ENCODE measurements around the gene ZNF213.

ZNF213 gene, protein sequence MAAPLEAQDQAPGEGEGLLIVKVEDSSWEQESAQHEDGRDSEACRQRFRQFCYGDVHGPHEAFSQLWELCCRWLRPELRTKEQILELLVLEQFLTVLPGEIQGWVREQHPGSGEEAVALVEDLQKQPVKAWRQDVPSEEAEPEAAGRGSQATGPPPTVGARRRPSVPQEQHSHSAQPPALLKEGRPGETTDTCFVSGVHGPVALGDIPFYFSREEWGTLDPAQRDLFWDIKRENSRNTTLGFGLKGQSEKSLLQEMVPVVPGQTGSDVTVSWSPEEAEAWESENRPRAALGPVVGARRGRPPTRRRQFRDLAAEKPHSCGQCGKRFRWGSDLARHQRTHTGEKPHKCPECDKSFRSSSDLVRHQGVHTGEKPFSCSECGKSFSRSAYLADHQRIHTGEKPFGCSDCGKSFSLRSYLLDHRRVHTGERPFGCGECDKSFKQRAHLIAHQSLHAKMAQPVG

DNA sequence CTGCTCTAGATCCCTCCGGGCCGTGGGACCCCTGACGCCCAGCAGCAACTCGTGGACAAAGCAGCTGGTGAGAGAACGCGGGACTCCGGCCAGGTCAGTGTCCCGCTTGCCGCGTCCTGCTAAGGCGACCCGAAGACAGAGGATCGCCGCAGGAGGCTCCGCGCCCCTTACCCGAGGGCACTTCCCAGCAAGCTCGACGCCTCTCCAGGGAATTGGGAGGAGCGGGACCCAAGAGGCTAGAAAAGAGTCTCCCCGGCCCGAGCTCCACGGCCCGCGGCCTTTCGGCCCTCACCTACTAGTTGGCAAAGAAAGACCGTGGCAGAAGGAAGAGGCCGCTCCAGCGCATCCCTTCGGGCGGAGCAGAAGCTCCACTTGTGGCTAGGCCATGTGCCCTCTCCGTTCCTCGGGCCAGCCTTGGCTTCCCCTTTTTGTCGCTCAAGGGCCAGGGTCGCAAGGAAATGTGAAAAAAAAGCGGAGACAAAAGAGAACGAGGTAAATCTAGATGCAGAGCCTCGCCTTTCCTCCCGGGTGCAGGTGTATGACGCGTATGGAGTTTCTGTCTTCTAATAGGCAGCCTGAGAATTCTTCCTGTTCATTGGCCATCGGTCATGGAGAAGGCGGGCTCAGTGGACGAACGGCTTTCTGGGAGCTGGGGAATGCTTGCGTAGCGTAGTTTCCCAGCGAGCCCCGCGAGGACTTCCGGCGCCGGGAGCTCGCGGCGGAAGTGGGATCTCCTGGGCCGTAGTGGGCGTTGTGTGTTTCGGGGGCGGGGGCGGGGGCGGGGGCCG lies at the start of gene ZNF213:
Gene ZNF213 (plus strand): TSS at position 692 of the 788 bp plus-strand sequence. CDS start 2,252 bp downstream, outside the sequence.
- DNase-seq (ENCODE audit: low spot score): peak; percentile 97

DNA sequence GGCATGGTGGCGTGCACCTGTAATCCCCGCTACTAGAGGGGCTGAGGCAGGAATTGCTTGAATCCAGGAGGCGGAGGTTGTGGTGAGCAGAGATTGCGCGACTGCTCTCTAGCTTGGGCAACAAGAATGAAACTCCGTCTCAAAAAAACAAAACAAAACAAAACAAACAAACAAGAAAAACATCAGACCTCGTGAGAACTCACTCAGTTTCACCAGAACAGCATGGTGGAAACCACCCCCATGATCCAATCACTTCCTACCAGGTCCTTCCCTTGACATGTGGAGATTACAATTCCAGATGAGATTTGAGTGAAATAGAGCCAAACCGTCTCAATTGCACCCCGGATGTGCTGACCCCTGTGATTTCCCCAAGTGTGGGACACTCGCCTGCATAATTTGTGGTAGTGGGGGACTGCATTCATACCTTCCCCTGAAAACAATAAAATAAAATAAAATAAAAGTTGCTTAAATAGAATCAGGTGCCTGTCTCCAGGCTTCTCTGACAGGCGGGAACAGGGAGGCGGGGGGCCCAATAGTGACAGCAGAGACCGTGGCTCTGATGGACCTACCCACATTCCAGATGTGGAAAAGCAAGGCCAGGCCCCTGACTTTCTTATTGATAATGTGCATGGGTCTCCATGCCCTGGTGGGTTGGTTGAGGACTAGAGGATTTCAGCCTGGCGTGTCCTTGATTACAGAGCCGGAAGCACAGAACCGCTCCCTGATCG lies 48.8 kb upstream of the ZNF213 start:
- DNase-seq (ENCODE audit: low spot score): no peak

DNA sequence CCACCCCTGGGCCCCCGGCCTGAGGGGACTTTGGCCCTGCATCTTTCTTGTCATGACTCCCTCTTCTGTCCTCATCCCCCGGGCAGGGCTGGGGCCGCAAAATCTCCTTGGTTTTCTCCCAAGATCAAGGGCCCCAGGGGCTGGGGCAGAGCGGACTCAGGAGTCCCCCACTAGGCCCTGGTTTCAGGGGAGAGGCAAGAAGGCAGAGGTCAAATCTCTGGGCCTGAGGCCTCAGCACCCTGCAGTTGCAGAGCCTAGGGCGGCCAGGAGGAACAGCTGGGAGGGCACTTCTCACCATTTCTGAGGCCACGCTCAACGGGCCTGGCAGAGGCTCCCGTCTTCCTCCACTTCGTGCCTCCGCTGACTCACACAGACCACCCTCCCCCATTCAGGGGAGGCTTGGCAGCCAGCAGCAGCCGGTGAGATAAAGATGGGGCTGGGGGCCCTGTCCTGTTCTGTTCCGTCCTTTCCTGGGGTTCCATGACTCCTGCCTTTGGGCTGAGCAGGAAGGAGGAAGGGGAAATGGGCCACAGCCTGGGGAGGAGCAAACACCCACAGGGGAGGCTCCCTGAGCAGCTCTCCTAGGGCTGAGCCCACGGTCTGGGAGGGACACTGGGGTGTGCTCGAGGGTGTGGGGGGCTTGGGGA lies 48.1 kb upstream of the ZNF213 start:
- no peak for DNase-seq (ENCODE audit: low spot score)

DNA sequence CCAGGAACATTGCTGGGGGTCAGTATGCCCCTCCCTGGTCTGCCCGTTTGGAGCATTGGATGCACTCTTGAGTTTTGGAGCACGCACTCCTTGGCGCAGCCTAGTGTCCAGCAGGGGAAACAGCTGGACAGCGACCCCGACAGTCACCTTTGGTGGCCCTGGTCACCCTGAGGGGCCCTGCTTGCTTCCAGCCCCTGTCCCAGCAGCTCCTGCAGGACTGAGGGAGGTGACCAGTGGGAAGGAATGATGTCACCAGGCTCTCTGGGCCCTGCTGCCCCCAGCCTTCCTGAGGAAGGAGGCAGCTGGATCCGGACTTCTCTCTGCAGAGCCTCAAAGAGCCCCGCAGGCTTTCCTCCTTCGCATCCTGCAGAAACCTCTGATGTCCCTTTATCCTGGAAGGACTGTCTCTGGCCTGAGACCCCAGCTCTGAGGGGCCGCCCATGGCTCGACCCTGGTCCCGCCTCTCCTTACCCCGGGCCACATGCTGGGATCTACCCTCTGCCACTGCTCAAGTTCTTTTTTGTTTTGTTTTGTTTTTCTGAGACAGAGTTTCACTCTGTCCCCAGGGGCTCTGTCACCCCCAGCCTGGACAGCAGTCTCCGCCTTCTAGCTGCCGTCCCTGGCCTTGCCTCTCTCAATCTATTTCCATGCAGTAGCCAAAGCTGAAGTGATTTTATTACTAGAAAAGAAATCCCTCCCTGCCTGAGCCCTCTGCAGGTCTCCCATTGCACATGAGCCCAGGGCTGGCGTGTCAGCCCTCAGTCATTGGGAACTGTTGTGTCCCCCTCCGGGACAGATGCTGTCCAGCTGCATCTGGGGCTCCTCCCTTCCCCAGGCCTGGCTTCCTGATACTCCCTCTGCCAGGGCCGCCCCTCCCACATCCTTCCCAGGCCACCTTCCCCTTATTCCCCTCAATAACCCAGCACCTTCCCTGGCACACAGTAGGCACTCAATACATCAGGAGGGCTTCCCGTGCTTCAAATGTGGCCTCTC lies 47.3 kb upstream of the ZNF213 start:
- peak; percentile 71 for DNase-seq (ENCODE audit: low spot score)

DNA sequence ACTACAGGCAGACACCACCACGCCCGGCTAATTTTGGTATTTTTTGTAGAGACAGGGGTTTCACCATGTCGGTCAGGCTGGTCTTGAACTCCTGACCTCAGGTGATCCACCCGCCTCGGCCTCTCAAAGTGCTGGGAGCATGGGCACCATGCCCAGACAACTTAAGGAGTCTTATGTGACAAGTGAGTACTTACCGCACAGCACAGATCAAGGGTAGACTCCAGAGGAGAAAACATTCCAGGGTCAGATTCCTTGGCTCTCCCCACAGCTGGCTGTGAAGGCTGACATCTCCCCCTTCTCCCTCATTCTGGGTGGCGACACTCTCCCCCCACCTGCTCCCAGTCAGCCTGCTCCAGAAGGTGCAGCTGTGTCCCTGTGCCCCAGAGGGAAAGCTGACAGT lies 46.4 kb upstream of the ZNF213 start:
- DNase-seq (ENCODE audit: low spot score): no peak

DNA sequence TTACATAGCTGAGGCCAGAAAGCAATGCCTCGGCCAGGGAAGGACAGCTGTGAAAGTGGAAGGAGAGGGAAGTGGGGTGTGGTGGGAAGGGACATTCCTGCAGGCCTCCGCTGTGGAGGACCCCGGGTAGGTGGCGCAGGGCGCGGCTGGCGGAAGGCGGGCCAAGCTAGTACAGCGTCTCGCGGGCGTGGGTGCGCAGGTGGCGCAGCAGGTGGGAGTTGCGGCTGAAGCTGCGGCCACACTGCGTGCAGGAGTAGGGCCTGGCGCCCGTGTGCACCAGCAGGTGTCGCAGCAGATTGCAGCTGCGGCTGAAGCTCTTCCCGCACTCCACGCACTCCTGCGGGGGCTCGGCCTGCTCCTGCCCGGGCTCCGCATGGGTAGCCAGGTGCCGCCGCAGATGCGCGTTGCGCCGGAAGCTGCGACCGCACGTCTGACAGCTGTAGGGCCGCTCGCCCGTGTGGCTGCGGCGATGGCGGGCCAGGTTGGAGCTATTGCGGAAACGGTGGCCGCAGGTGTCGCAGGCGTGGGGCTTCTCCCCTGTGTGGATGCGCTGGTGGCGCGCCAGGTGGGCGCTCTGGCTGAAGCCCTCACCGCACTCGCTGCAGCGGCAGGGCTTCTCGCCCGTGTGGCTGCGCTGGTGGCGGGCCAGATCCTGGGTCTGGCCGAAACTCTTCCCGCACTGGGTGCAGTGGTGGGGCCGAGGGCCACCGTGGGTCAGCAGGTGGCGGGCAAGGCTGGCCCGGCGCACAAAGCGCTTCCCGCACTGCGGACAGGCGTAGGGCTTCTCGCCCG lies 45.7 kb upstream of the ZNF213 start:
- no peak for DNase-seq (ENCODE audit: low spot score)

DNA sequence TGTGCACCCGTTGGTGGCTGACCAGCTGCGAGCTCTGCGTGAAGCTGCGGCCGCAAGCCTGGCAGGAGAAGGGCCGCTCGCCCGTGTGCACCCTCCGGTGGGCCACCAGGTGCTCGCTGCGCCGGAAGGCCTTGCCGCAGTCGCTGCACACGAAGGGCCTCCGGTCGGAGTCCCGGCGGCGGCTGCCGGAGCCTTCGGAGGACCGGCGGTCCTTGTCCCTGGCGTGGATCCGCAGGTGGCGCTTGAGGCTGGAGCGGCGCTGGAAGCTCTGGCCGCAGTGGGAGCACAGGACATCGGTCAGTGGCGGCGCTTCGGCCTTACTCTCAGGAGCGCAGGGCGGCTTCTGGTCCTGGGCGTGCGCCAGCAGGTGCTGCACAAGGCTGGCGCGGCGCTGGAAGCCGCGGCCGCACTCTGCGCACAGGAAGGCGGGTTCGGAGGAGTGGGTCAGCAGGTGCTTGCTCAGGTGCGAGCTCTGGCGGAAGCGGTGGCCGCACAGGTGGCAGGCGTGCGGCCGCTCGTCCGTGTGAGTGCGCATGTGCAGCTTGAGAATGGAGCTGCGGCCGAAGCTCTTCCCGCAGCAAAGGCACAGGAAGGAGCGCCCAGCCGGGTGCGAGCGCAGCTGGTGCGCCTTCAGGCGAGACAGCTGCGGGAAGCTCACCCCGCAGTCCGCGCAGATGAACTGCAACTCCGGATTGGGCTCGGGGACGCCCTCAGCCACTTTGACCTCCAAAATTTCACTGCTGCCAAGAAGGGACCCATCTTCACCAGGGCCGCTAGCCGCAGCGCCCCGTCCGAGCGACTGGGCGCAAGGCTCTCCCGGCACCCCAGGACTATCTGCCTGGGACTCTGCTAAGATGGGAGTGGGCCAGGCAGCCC lies 44.9 kb upstream of the ZNF213 start:
- DNase-seq (ENCODE audit: low spot score): no peak

DNA sequence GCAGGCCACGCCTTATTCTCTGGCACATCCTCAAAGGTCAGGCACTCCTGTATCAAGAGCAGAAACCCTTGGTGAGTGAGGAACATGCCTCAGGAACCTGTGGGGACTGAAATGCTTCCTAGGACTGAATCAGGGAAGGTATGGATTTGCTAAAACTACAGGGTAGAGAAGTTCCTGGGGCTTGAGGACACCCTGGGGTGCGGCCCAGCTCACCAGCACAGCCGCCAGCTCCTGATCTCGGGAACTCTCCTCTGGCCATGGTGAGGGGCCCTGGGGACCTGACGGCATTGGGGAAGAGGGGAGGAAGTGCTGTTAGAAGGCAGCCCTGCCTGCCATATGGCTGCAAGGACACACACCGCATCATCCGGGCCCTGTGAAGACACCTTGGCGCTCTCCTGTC lies 43.3 kb upstream of the ZNF213 start:
- DNase-seq (ENCODE audit: low spot score): no peak

DNA sequence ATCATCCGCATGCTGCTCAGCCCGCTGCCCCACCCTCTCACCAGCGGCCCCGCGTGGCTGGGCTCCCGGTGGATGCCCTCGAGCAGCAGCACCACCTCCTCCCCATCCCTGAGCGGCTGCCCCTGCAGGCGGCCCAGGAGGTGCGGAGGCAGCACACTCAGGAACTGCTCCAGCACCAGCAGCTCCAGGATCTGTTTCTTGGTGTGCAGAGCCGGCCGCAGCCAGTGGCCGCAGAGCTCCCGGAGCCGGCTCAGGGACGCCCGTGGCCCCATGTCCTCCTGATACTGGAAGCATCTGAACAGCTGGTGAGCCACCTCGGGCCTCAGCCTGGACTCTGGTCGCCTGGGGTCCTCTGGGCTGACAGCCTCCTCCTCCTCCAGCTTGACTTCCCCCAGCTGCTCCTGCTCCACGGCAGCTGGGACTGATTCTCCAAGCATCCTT lies 42.3 kb upstream of the ZNF213 start:
- no peak for DNase-seq (ENCODE audit: low spot score)

DNA sequence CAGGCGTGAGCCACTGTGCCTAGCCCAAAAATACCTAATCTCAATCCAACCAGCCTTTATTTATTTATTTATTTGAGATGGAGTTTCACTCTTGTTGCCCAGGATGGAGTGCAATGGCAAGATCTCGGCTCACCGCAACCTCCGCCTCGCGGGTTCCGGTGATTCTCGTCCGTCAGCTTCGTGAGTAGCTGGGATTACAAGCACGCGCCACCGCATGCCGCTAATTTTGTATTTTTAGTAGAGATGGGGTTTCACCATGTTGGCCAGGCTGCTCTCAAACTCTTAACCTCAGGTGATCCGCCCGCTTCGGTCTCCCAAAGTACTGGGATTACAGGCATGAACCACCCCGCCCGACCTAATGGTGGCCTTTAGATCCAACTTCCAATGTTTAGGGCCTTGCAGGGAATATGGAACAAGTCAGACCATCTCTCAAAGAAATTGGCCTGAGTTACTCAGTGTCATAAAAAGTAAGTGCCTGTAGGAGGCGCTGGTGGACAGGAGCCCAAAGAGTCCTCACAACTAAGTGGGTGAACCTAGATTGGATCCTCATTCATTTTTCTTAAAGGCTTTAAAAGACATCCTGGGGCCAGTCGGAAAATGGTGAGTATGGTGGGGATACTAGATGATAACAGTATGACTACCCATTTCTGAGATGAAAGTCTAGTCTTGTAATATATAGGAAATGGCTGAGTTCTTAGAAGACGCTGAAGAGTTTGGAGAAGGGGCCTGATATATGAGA lies 40.4 kb upstream of the ZNF213 start:
- no peak for DNase-seq (ENCODE audit: low spot score)

DNA sequence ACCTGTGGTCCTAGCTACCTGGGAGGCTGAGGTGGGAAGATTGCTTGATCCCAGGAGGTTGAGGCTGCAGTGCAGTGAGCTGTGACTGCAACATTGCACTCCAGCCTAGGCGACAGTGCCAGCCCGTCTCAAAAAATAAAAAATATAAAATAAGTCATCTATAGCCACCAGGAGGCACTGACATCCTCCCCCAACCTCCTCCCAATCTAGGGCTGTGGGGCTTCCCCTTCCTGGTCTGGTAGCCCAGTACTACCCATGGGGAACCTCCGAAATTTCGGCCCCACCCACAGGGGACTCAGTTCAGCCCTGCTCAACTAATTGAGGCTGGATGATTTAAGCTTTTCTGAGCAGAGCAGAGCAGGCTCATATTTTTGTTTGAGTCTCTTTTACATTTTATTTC lies 39.0 kb upstream of the ZNF213 start:
- DNase-seq (ENCODE audit: low spot score): no peak

DNA sequence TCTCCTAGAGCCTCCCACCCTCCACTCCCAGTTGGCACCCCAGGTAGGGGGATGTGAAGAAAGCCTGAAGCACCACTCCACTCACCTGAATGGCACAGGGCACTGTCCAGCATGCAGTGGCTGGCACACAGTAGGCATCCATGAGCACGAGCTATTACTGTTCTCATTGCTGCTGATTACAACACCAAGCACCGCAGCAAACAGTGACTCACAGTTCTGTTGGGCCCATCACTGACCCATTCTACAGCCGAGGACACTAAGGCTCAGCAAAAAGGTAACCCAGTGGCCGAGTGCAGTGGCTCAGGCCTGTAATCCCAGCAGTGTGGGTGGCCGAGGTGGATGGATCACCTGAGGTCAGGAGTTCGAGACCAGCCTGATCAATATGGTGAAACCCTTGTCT lies 38.5 kb upstream of the ZNF213 start:
- no peak for DNase-seq (ENCODE audit: low spot score)

DNA sequence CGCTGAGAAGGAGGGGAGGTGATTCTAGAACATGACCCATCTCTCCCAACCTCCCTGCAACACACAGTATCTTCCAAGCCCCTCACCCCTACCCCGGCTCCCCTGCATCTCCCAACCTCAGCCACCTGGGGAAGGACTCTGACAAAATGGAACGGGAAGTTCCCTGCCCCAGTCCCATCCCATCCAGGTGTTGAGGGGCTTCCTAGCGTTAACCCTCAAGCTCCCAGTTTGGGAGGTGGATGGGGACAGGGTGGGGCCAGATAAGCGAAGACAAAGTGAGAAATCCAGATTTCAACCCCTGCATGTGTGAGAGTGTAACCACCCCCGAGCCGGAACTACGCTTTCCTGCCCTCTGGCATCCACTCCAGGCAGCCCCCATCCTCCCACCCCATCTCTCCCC lies 37.6 kb upstream of the ZNF213 start:
- DNase-seq (ENCODE audit: low spot score): no peak

DNA sequence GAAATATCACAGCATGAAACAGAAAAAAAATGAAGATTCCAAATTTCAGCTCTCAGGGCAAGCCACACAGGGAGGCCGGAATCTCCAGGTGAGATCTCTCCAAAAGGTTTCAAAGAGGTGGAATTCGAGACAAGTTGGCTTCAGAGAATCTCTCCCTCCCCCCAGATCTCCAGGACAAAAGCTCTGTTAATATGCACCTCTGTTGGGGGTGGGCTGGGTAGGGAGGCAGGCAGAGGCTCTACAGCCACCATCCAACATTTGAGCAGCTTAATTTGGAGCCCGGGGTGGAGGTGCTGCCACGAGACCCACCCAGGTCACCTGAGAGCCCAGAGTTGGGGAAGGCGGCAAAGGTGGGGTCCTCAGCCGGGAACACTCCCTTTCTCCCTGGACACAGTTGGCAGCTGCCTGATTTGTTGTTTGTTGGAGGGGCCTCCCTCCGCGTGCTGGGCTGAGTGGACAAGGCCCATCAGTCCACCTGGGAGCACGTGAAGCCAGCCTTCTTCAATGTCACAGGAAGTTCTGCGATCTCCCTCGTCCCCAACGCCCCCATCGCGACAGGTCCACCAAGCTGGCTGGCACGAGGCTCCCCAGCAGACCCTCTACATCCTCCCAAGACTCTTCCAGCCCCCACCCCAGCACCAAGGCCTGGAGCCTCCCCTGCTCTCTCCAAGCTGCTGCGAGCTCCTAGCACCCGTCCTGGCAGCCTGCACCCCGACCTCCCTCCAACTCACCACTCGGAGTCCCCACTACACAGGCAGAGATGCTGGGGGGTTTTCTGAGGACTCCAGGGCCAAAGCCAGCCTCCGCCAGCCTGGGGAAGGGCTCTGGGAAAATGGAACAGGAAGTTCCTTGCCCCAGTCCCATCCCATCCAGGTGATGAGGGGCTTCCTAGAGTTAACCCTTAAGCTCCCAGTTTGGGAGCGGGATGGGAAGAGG lies 36.1 kb upstream of the ZNF213 start, which contains the start of gene ZSCAN10:
Gene ZSCAN10 (minus strand): TSS at position 836 of the 936 bp plus-strand sequence. CDS start 6,357 bp downstream, outside the sequence.
- DNase-seq (ENCODE audit: low spot score): no peak

DNA sequence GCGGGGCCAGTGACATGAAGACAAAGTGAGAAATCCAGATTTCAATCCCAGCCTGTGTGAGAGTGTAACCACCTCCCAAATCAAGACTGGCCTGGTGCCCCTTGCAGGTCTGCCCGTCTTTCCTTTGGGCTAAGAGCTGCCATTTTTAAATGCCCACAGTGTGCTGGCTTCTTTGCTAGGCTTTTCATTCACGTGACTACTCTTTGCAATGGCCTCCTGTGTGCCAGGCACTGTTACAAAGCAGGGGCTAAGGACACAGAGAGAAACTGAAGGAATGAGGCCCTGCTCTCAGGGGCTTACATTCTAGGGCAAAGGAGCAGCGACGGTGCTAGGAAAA lies 35.5 kb upstream of the ZNF213 start:
- DNase-seq (ENCODE audit: low spot score): no peak

DNA sequence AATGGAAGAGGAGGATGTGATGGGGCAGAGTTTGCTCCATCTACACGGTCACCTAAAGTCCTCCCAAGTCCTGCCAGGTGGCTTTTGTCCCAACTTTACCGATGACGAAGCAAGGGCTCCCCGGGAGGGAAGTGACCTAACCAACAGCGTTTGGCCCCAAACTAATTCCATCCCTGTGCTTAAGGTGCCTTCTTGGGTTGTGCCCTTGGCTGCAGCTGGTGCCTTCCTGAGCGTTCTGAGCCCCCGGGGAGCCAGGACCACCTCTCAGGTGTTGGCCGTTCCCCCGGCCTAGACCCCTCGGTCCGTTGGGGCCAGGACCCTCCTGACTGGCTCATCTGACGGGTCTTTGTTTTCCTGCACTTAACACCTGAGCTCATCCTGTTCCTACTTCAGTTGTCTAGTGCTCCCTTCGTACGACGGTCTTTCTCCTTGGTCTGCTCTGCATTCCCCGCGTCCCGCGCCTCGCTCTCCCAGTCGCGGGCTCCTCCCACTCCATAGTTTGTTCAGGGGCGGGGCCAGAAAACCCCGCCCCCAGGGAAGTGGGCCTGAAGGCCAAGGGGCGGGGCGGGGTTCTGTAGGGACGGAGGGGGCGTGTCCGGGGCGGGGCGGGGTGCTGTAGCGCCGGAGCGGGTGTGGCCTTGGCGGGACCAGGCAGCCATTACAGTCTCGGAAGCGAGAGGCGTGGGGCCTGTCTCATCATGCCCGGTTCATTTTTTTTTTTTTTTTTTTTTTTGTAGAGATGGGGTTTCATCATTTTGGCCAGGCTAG lies 34.9 kb upstream of the ZNF213 start:
- peak; percentile 95 for DNase-seq (ENCODE audit: low spot score)

Data from ecto neural progenitor cell (in vitro differentiated cells).